ENCODE data around the gene EIF2B4. TPM values are rescaled to one million over a fixed set of nuclear protein-coding genes. Genes with fewer than 3 reads are reported as not detected.

The EIF2B4 gene
- polyA plus RNA-seq, 2 of the 4 experiments (the other 2 are of a cell fraction), result 62.8 to 73.5 TPM

- TF ChIP-seq FOSB (CRISPR knock-in tag; IDR thresholded peaks at IDR 0.05) (no peak), MAX (IDR thresholded peaks at IDR 0.05) (peak; percentile 95), CHD4 (IDR thresholded peaks at IDR 0.05; ENCODE audit: borderline replicate concordance) (no peak), PHF8 (IDR thresholded peaks at IDR 0.05; ENCODE audit: borderline replicate concordance, low read depth) (peak; percentile 59), HES2 (IDR thresholded peaks at IDR 0.05) (no peak), ESRRA (IDR thresholded peaks at IDR 0.05; ENCODE audit: borderline replicate concordance, low read length) (no peak), HOXB13 (CRISPR knock-in tag; IDR thresholded peaks at IDR 0.05; ENCODE audit: low read depth) (peak; percentile 70; the same call in 1 of the 2 replicates), RARB (CRISPR knock-in tag; IDR thresholded peaks at IDR 0.05) (peak; percentile 84), HDAC2 (IDR thresholded peaks at IDR 0.05) (no peak), FOXS1 (CRISPR knock-in tag; IDR thresholded peaks at IDR 0.05) (0 out of 2 replicates have a peak, but pooled peaks have one; percentile 18), HMGXB4 (CRISPR knock-in tag; IDR thresholded peaks at IDR 0.05; ENCODE audit: borderline replicate concordance) (no peak), ATOH8 (CRISPR knock-in tag; IDR thresholded peaks at IDR 0.05; ENCODE audit: low read depth) (peak; percentile 65; the same call in 1 of the 2 replicates), ZFP36 (IDR thresholded peaks at IDR 0.05; ENCODE audit: borderline replicate concordance, partially characterized antibody) (no peak), EP300 (IDR thresholded peaks at IDR 0.05) (no peak), RCOR1 (IDR thresholded peaks at IDR 0.05; ENCODE audit: low read depth, low read length) (no peak), FOSL2 (IDR thresholded peaks at IDR 0.05) (no peak), FOSL2 (CRISPR knock-in tag; IDR thresholded peaks at IDR 0.05) (no peak), PBX3 (IDR thresholded peaks at IDR 0.05) (no peak), GATA3 (IDR thresholded peaks at IDR 0.05; ENCODE audit: borderline replicate concordance) (no peak), ZNF302 (CRISPR knock-in tag; IDR thresholded peaks at IDR 0.05) (no peak), HEYL (CRISPR knock-in tag; IDR thresholded peaks at IDR 0.05) (no peak)
- TF ChIP-seq, protein P1, sequence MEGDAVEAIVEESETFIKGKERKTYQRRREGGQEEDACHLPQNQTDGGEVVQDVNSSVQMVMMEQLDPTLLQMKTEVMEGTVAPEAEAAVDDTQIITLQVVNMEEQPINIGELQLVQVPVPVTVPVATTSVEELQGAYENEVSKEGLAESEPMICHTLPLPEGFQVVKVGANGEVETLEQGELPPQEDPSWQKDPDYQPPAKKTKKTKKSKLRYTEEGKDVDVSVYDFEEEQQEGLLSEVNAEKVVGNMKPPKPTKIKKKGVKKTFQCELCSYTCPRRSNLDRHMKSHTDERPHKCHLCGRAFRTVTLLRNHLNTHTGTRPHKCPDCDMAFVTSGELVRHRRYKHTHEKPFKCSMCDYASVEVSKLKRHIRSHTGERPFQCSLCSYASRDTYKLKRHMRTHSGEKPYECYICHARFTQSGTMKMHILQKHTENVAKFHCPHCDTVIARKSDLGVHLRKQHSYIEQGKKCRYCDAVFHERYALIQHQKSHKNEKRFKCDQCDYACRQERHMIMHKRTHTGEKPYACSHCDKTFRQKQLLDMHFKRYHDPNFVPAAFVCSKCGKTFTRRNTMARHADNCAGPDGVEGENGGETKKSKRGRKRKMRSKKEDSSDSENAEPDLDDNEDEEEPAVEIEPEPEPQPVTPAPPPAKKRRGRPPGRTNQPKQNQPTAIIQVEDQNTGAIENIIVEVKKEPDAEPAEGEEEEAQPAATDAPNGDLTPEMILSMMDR (IDR thresholded peaks at IDR 0.05), result no peak
These were observed 39.4 kb upstream of the EIF2B4 start, which contains the start of gene PPM1G (continued) for GRCh38 chr2:27409321-27410073.

Data from A549 (cell line).